ENCODE results near the gene MYH14. TPM values are rescaled to one million over a fixed set of nuclear protein-coding genes. Genes with fewer than 3 reads are reported as not detected.
A peak's percentile ranks its signal among the peaks of the same experiment; 100 is the strongest.
"Not testable (repeated sequence)": the region's sequence is repeated elsewhere in the genome, so short reads cannot be mapped to it uniquely, and the experiment has no call there.

MYH14 gene
- total RNA-seq, 2 experiments from 2014 or later: not detected

- peak; percentile 56 for ATAC-seq
- H3K4me3 Mint-ChIP-seq: peak within 1 kb of the TSS; percentile 50
- CTCF ChIA-PET: interaction anchor here (0.7 to 1.6 kb wide), 4 partner anchors 12 to 93 kb away, joined by 3 to 8 read pairs (median 5); no protein-coding TSS in a partner anchor
- DNase-seq: peak; percentile 94
- intact Hi-C loops (cut with micrococcal nuclease): no loop called here
- H3K9me3 Mint-ChIP-seq: peaks cover 7% of the 10 kb centered on the region
- H3K27me3 Mint-ChIP-seq: peaks cover 70% of the 10 kb centered on the region
- TF ChIP-seq CTCF (IDR thresholded peaks at IDR 0.05): no peak
- POLR2A ChIA-PET: no interaction called here
- H3K27ac Mint-ChIP-seq: no peak within 1 kb of the TSS
- peaks cover 10% of the 10 kb centered on the region for H3K36me3 Mint-ChIP-seq (ENCODE audit: low read depth)
- H3K4me1 Mint-ChIP-seq (ENCODE audit: low read depth): peaks cover 58% of the 10 kb centered on the region
Observed at GRCh38 chr19:50329146-50329925, 125.9 kb downstream of the MYH14 start, which contains the start of gene KCNC3. Gene KCNC3 (minus strand): TSS chr19:50329377. CDS start chr19:50329082, 295 bp downstream.

- ATAC-seq; DNase-seq; CTCF ChIA-PET; H3K36me3 Mint-ChIP-seq (ENCODE audit: low read depth); POLR2A ChIA-PET; H3K27ac Mint-ChIP-seq; H3K9me3 Mint-ChIP-seq; intact Hi-C loops (cut with micrococcal nuclease): not testable (repeated sequence)
- H3K27me3 Mint-ChIP-seq: peaks cover 65% of the 10 kb centered on the region
- peaks cover 59% of the 10 kb centered on the region for H3K4me1 Mint-ChIP-seq (ENCODE audit: low read depth)
- H3K4me3 Mint-ChIP-seq: peak overlapping the region; percentile 50
Observed at GRCh38 chr19:50329926-50330294, 126.5 kb downstream of the MYH14 start.

- H3K4me3 Mint-ChIP-seq: peak overlapping the region; percentile 56
- H3K4me1 Mint-ChIP-seq (ENCODE audit: low read depth): peaks cover 65% of the 10 kb centered on the region
- DNase-seq: peak; percentile 86
- TF ChIP-seq CTCF (IDR thresholded peaks at IDR 0.05): no peak
- ATAC-seq: peak; percentile 68
- ChIA-PET CTCF (interaction anchor here (1.0 kb wide), 1 partner anchor 195 kb away, joined by 3 read pairs; no protein-coding TSS in a partner anchor), POLR2A (no interaction called here)
- intact Hi-C loops (cut with micrococcal nuclease): no loop called here
- peaks cover 10% of the 10 kb centered on the region for H3K36me3 Mint-ChIP-seq (ENCODE audit: low read depth)
- H3K9me3 Mint-ChIP-seq: peaks cover 7% of the 10 kb centered on the region
- H3K27ac Mint-ChIP-seq: peak overlapping the region; percentile 42
- peaks cover 69% of the 10 kb centered on the region for H3K27me3 Mint-ChIP-seq
Observed at GRCh38 chr19:50330365-50331078, 127.1 kb downstream of the MYH14 start.

- Mint-ChIP-seq H3K4me3 (peak overlapping the region; percentile 56), H3K27ac (peak overlapping the region; percentile 45), H3K36me3 (ENCODE audit: low read depth) (peaks cover 10% of the 10 kb centered on the region), H3K27me3 (peaks cover 67% of the 10 kb centered on the region), H3K9me3 (peaks cover 7% of the 10 kb centered on the region), H3K4me1 (ENCODE audit: low read depth) (peaks cover 68% of the 10 kb centered on the region)
- intact Hi-C loops (cut with micrococcal nuclease): no loop called here
- ChIA-PET POLR2A (no interaction called here), CTCF (interaction anchor here (1.0 kb wide), 1 partner anchor 195 kb away, joined by 3 read pairs; no protein-coding TSS in a partner anchor)
- ATAC-seq (no peak), DNase-seq (no peak)
- TF ChIP-seq CTCF (IDR thresholded peaks at IDR 0.05): no peak
Observed at GRCh38 chr19:50331221-50331993, 128.0 kb downstream of the MYH14 start.

- peaks cover 7% of the 10 kb centered on the region for H3K9me3 Mint-ChIP-seq
- DNase-seq (no peak), ATAC-seq (no peak)
- peaks cover 63% of the 10 kb centered on the region for H3K4me1 Mint-ChIP-seq (ENCODE audit: low read depth)
- H3K27ac Mint-ChIP-seq: peak overlapping the region; percentile 45
- CTCF ChIA-PET: interaction anchor here (1.7 kb wide), 1 partner anchor 129 kb away, joined by 4 read pairs; no protein-coding TSS in a partner anchor
- H3K4me3 Mint-ChIP-seq: peak overlapping the region; percentile 74
- peaks cover 62% of the 10 kb centered on the region for H3K27me3 Mint-ChIP-seq
- no peak for TF ChIP-seq CTCF (IDR thresholded peaks at IDR 0.05)
- POLR2A ChIA-PET: interaction anchor here (0.9 kb wide), 1 partner anchor 16 kb away, joined by 3 read pairs; no protein-coding TSS in a partner anchor
- H3K36me3 Mint-ChIP-seq (ENCODE audit: low read depth): peaks cover 10% of the 10 kb centered on the region
- intact Hi-C loops (cut with micrococcal nuclease): no loop called here
Observed at GRCh38 chr19:50331994-50332243, 128.5 kb downstream of the MYH14 start.
